COLO668 (cell line): ENCODE results near the gene GLG1.
A peak's percentile ranks its signal among the peaks of the same experiment; 100 is the strongest.
"Not testable (repeated sequence)": the region's sequence is repeated elsewhere in the genome, so short reads cannot be mapped to it uniquely, and the experiment has no call there.

Source experiments
- DNase-seq: peaks from one replicate; lab custom pipeline; 2025; ENCODE audit not compliant: unreplicated experiment; lab: John Stamatoyannopoulos, UW

The GLG1 gene

DNA sequence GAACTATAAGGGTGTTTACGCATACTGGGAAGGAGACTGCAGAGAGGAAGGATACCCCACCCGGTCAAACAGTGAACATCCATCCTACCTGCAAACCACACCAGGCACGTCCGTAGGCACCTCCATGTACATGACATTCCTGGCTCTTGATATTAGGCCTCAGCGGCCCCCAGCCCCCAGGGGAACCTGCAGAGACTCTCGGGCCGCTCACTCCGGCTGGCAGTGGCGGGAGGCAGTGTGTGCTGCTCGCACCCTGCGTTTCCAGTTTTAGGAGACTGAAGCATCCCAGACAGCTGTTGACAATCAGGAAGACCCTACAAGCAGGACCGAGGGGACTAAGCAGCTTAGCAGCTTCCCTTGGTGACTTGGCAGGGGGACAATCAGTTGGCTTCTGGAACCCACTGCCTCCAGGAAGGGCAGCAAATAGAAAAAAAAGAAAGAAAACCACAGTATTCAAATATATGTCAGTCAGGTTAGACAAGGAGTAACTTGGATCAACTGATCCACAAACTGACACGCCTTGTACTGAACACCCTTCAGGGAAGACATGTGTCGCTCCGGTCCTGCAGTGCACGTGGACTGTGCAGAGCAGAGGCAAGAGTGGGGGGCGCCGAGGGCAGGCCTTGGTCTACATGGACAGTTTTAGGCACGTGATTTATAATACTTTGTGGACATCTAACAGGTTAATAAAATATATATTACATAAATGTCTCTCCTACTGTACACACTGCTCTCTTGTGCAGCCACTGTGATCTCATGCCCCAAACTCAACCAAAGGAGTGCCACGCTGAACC, 155.8 kb downstream of the GLG1 start:
- DNase-seq, result no peak

DNA sequence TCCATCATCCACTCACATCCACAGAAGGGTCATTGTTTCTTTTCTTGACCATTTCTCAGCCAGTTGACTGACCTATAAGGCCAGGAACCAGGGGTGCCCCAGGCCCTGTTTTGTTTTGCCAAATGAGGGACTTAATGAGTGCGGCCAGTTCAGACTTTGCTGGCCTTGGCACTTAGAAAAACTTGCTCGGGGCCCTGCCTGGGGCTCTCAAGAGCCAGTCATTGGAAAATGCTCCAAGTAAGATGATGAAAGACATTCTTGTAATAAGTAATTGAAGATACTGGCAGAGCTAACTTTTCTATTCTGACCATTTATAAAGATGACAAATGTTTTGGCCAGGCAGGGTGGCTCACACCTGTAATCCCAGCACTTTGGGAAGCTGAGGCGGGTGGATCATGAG, 156.7 kb downstream of the GLG1 start:
- no peak for DNase-seq

- DNase-seq, result no peak
Observed at GRCh38 chr16:74449470-74449869, 157.4 kb downstream of the GLG1 start.

- no peak for DNase-seq
Observed at GRCh38 chr16:74448990-74449389, 157.9 kb downstream of the GLG1 start.

GRCh38 chr16:74447578-74447977, 159.3 kb downstream of the GLG1 start:
- DNase-seq, result no peak

- DNase-seq, result no peak
Observed at GRCh38 chr16:74446866-74447265, 160.0 kb downstream of the GLG1 start.

DNA sequence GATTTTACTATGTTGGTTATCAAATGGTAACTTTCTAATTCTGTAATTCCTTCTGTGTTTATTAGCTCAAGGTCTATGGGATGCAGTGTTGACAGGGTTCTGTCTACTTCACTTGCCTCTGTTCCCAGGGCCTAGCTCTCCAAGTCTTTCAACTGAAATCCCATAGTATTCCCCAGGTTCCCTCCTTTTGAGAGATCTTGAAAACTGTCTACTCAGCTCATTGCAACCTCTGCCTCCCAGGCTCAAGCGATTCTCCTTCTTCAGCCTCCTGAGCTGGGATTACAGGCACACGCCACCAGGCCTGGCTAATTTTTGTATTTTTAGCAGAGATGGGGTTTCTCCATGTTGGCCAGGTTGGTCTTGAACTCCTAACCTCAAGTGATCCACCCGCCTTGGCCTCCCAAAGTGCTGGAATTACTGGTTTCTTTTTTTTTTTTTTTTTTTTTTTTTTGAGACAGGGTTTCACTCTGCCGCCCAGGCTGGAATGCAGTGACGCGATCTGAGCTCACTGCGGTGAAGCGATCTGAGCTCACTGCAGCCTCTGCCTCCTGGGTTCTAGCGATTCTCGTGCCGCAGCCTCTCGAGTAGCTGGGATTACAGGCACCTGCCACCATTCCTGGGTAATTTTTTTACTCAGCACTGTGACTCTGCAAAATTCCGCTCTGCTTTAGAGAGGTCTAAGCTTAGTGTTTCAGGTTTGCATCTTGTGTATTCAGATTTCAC, 163.1 kb downstream of the GLG1 start:
- DNase-seq, result not testable (repeated sequence)

- DNase-seq, result no peak
Observed at GRCh38 chr16:74439685-74440084, 167.2 kb downstream of the GLG1 start.

DNA sequence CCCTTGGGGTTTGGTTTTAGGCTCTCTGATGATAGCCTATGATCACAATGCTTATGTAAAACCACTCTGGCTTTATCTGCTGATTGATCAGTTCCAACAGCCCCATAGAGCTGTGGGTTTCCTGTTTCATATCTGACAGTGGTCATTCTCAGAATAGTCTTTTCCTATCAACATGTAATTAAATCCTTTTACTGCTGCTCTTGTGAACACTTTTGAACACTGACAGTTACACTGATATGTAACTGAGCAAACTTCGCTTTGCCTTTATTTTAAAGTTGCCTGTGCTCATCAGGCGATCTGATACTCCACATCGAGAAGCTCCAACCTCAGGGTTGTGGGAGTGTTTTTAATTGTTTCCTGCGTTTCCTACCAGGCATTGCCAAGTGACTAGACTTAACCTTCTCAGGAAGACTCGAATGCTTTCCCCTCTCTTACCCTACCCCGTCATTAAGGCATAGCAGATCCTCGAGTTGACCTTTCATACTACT, 168.4 kb downstream of the GLG1 start:
- DNase-seq, result no peak

GRCh38 chr16:74431516-74431915, 175.4 kb downstream of the GLG1 start:
- DNase-seq, result no peak

GRCh38 chr16:74430036-74430712, 176.7 kb downstream of the GLG1 start:
- peak; percentile 17 for DNase-seq

DNA sequence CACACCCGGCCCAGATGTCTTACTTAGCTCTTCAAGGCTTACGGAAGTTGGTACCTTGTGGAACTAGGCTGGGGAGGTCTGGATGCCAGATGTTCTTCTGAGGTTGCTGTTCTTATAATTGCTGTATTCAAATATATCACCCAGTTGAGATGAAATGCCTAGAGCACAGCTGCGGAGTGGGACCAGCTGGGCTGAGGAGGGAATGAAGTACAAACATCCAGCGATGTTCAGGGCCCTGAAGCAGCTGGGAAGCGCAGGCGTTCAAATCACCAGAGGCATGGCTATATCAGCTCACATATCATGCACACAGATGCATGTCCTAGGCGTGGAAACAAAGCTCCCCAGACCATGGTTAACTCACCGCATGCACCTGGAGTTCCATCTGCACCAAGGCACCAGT, 178.4 kb downstream of the GLG1 start:
- not testable (repeated sequence) for DNase-seq

GRCh38 chr16:74425751-74426150, 181.2 kb downstream of the GLG1 start:
- not testable (repeated sequence) for DNase-seq

- DNase-seq, result not testable (repeated sequence)
Observed at GRCh38 chr16:74423721-74424120, 183.2 kb downstream of the GLG1 start.

DNA sequence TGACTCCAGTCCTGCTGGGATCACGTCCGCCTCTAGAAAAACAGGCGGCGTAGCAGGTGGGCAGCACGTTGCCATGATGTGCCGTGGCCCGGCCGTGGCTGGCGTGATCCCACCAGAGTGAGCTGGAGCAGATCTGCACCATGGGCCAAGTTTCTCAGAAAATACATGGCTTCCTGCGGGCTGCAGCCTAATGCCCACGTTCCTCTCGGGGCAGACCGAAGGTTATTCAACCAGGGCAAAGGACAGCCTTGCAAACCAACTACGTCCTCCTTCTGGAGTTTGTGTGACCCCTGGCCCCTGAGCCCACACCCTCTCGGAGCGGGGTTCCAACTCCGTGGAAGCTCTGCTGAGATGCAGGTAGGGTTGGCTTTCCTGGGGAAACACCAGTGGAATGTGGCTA, 184.8 kb downstream of the GLG1 start:
- not testable (repeated sequence) for DNase-seq

DNA sequence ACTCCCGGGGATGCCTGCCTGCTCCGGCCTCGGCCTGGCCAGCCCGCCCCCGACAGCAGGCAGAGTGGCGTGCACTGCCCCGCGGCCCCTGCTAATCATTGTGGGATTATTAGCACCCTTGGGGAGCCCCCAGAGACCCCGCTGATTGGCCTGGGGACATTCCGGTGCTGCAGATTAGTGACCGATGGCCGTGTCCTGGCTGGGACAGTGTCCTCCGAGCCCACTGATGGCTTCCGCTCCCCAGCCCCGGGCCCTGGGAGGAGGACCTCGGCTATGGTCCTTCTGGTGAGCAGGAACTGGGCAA, 185.5 kb downstream of the GLG1 start:
- not testable (repeated sequence) for DNase-seq

DNA sequence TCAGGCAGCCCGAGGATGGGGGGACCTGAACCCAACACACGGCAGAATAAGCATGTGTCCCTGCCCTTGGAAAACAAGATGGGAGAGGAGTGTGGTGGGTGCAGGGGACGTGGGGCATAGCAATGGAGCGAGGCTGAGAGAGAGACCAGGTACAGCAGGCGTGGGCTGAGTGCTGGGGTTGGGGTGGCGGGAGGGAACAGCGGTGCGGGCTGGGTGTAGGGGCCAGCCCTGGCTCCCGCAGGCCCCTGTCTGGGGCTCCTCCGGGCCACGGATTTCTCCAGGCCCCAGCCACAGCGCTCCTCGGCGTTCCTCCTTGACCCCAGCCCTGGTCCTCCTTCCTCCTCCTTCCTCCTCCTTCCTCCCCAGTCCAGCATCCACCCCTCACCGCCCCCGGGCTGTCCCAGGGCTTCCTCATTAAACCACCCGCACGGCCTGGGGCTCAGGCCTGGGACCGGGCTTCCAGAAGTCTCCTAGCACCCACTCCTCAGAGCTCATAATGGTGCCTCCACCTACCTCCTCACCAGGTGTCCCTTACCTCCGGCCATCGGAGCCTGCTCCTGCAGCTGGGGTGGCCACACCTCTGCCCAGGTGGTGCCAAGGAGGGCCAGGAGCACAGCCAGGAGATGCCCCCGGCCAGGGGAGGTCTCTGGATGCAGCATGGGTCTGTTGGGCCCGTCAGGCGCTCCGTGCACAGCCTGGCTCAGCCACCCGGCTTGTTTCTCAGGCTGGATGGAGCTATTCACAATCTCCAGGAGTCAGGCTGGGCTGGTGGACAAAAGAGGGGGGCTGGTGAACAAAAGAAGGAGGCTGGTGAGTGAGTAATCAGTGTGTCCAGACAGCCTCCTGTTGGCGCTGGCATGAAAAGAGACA, 186.1 kb downstream of the GLG1 start, which contains the start of gene CLEC18B:
TSS of gene CLEC18B (minus strand) at position 867 of the 870 bp plus-strand sequence. CDS start at position 659, 208 bp downstream.
- not testable (repeated sequence) for DNase-seq

DNA sequence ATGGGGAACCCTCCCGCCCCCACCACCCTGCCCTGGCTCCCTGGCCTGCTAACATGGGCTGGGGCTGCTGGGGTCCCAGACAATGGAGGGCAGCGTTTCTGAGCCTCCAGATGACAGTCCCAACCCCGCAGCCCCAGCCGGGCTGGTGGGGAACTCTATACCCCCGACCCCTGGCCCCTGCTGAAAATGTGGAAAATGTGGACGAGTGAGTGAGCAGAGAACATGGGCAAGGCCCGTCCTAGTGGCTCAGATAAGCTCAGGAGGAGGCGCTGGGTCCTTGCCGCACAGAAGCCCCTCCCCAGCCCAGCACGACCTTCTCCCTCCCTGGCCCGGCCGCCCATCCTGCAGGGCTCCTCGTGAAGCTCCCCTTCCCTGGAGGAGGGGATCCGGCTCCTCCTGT, 187.1 kb downstream of the GLG1 start:
- DNase-seq, result not testable (repeated sequence)

DNA sequence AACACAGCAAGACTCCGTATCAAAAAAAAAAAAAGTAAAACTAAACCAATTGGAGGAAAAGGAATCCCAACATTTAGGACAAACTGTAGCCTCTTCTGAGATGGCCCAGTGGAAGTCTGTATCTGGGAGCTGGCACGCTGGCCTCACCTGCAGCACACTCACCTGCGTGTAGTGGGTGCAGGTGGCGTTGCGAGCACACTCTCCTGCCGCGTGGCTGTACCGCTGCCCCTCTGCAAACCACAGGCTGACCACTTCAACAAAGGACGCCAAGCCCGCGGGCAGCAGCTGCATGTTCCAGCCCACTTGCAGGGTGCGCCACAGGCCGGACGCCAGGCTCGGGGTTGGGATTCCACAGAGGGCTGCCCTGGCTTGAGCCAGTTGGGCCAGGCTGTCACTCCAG, 189.0 kb downstream of the GLG1 start:
- DNase-seq, result not testable (repeated sequence)

DNA sequence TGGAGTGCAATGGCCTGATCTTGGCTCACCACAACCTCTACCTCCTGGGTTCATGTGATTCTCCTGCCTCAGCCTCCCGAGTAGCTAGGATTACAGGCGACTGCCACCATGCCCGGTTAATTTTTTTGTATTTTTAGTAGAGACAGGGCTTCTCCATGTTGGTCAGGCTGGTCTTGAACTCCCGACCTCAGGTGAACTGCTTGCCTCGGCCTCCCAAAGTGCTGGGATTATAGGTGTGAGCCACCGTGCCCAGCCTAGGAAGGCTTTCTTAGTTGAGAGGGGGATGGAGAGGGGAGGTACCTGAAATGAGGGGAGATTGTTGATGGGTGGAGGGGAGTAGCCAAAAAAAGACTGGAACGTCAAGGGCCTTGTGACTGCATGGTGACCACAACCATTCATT, 193.0 kb downstream of the GLG1 start:
- not testable (repeated sequence) for DNase-seq

DNA sequence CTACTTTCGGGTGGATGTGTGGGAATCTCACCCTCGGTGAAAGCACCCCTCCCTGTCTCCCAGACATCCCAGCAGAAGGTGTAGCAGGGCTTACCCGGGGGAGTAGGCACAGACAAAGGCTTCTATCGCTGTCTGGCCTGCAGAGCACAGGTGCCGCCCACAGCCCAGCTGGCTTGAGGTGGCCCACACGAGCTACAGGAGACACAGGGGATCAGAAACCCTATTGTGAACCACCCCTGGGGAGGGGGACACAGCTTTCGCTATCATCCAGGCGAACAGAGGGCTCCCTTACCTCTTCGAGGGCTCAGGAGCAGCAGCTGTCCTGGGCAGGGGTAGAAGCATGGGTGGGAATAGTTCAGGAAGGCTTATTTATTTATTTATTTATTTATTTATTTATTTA, 193.4 kb downstream of the GLG1 start:
- not testable (repeated sequence) for DNase-seq
